ENCODE results near the gene DTNB.

- TF ChIP-seq POLR2A (IDR thresholded peaks at IDR 0.05), result no peak
- no peak for TF ChIP-seq CTCF (IDR thresholded peaks at IDR 0.05)
- TF ChIP-seq EP300 (IDR thresholded peaks at IDR 0.05), result no peak
These were observed 80.5 kb downstream of the DTNB start for GRCh38 chr2:25592766-25593292.

Data from ovary (tissue), 3 donors.